ENCODE results near the gene LY86. TPM values are rescaled to one million over a fixed set of nuclear protein-coding genes. Genes with fewer than 3 reads are reported as not detected.

LY86 gene
- 1 to 10 TPM; 1.9 to 2.4 TPM for total RNA-seq
- long read RNA-seq = 0 reads

DNA sequence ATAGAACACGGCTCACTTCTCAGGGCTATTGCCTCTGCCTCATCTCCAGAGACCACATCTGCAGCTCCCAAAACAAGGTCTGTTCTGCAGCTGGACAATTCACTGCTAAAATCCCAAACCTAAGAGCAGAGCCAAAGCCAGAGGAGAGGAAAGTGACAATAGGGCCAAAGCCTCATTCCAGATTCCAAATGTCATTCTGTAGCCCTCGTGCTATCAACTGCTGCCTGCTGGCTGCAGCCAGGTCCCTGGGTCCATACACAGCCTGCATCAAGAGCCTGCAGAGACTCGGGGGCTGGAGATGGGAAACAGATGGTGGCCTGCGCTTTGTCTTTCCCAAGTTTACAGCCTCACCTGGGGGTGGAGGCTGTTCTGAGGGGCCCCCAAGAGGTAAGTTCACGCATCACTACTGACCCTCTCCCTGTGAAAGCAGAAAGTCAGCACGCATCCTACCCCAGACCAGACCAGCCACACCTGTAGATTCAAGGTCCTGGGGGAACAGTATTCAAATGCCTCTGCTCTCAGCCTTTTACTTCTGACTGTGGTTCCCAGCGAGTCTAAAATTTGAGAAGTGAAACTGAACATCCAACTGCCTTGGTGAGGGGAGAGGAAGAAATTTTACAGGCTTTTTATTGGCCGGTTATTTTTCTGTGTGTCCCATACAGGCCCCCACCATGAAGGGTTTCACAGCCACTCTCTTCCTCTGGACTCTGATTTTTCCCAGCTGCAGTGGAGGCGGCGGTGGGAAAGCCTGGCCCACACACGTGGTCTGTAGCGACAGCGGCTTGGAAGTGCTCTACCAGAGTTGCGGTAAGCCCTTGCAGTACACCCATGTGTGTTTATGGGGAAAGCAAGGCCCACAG lies at the start of gene LY86:
Gene LY86 (plus strand): TSS at position 657 of the 860 bp plus-strand sequence. CDS start 15 bp downstream, at position 672.
- intact Hi-C loops (cut with DNase I) = no loop called here
- ATAC-seq = peak; percentile 34 to 49
- no peak for DNase-seq

DNA sequence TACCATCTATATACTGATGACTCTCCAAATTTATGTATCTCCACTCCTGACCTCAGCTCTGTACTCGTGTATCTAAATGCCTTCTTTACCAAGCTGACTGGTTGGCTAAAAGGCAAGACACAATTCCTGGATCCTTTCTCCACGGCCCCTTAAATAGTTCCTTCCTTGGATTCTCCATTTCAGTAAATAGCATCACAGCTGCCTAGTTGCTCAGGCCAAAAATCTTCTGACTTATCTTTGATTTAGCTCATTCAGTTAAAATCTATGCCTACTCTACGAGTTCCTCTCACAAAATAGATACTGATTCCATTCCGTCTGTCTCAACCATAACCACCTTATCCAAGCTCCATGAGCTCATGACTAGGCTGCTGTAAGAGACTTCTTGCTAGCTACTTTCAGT lies 49.5 kb upstream of the LY86 start:
- intact Hi-C loops (cut with DNase I) = no loop called here
- DNase-seq (no peak), ATAC-seq (no peak)

DNA sequence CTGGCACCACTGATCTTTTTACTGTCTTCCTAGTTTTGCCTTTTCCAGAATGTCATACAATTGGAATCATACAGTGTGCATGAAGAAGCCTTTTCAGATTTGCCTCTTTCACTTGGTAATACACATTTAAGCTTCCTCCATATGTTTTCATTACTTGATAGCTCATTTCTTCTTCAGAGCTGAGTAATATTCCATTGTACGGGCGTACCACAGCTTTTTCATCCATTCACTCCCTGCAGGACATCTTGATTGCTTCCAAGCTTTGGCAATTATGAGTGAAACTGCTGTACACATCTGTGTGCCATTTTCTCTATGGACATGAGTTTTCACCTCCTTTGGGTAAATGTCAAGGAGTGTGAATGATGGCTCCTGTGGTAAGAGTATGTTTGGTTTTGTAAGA lies 46.2 kb upstream of the LY86 start:
- ATAC-seq (no peak), DNase-seq (no peak)
- intact Hi-C loops (cut with DNase I) = no loop called here

DNA sequence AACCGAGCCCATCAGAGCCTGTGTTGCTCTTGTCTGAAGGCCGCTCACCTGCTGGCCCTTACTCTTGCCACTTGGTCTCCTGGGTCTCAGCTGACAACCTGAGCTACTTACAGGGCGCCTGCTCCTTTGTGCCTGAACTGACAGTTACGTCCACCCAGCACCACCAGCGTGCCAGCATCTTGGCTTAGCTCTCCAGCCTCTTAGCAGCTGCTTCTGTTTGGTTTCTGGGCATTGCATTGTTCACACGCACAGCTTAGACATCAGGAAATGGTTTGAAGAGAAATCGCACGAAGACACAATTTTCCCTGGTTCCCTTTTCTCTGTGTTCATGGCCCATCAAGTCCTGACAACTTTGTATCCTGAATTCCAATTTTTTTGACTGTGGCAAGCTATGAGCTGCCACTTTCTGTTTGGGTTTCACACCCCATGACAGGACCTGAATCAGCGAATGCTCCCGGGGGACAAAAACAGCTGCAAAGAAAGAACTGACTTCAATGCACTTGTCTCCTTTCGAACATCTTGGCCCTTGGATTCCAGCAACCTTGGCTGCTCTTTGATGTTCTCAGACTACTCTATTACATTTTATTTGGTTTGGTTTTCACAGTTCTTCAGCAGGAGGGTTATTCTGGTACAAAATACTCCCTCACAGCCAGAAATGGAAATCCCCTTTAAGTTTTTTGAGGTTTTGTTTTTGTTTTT lies 45.2 kb upstream of the LY86 start:
- intact Hi-C loops (cut with DNase I) = no loop called here
- ATAC-seq = no peak
- DNase-seq = no peak

DNA sequence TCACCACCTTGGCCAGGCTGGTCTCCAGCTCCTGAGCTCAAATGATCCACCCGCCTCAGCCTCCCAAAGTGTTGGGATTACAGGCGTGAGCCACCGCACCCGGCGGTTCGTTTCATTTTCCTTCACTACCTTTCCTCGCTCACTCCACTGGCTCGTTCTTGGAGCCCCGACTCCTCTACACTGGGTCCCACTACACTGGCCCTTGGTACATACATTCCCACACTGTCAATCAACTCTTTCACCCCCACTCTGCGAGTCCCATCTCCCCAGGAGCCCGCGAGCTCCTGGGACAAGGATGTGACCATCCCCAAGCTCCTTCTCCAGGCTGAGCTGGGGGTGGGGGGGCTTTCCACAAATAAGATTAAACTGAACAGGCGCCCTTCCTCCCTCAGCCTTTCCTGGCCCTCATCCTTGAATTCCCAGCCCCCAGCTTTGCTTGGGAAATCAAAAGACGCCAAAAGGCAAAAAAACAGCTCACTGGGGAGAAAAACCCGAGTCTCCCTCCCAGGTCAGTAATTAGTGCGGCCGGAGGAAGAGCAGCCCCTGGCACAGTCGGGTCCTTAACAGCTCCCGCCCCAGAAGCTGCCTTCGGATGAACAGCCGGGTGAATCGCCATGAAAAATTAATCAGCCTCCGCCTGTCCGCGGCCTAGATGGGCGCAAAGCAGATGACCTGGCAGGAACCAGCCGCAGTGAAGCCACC lies 42.8 kb upstream of the LY86 start:
- DNase-seq (no peak), ATAC-seq (no peak)
- intact Hi-C loops (cut with DNase I) = loop anchor here (2.0 to 5.0 kb wide), 2 partner anchors 488 to 489 kb away; no protein-coding TSS in a partner anchor

DNA sequence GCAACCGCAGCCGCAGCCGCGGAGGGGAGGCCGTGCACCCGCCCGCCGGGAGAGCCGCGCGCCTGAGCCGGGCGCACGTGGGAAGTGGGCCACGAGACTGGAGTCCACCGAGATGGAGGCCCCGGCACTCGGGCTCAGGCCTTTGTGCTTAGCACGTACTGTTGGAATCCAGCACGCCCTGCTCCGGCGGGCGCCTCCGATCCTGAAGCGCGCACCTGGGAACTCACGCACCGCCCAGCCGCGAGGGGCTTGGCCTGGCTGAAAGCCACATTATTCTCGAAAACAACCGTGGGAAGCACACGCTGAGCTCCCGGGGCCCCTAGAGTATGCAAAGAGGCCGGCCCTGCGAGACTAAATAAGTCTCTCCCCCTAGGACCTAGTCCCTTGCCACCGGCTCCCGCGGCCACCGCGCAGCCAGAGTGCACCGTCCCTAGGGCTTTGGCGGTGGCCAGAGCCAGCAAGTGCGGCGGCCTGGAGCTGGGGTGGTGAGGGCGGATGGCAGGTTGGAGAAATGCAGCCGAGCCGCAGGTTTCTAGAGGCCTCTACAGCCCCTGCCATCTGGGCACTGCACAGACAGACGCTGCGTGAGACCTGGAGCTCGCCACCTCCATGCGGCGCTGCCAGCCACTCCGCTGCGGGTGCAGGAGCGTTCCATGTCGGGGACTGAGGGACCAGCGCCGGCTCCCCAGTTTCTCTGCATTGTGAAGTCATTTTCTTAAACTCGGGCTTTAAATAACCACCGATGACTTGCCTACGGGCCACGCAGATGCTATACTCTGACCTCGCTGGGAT lies 42.0 kb upstream of the LY86 start:
- DNase-seq = peak; percentile 41
- ATAC-seq = peak; percentile 68 to 72
- intact Hi-C loops (cut with DNase I) = loop anchor here (2.0 to 5.0 kb wide), 2 partner anchors 489 to 490 kb away; no protein-coding TSS in a partner anchor

DNA sequence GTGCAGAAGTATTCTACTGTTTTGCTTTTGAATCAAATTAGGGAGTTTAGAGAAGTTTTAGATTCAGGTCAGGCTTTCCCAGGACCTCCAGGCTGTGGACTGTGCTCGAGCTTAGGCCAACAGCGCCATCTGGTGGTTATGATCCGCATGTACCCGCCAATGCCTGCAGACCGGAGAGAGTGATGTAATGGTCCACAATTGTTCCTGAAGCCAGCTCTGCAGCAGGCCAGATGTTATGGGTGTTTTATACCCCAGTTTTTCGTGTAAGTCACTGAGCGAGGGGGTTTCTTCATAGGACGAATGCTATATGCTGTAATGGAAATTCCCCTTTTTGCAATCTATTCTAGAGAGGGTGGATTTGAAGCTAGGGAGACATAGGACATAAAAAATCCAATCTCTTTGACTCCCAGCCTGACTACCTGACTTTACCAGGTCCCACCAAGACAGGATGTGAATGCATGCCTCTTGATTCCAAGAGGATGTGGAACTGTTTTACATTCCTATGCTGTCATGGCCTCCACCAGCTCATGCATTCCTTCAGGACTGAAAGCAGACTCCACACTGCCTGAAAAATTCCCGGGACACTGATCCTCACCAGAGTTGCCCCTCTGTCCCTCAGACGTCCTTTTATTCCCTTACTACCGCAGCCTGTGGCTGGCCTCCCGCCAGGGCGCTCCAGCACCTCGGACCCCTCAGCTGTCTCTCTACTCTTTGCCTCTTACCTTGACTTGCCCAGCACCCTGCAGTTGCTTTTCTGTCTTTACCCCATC lies 41.2 kb upstream of the LY86 start:
- peak; percentile 86 for DNase-seq
- peak; percentile 96 for ATAC-seq
- intact Hi-C loops (cut with DNase I) = loop anchor here (2.0 to 5.0 kb wide), 2 partner anchors 490 kb away; no protein-coding TSS in a partner anchor

DNA sequence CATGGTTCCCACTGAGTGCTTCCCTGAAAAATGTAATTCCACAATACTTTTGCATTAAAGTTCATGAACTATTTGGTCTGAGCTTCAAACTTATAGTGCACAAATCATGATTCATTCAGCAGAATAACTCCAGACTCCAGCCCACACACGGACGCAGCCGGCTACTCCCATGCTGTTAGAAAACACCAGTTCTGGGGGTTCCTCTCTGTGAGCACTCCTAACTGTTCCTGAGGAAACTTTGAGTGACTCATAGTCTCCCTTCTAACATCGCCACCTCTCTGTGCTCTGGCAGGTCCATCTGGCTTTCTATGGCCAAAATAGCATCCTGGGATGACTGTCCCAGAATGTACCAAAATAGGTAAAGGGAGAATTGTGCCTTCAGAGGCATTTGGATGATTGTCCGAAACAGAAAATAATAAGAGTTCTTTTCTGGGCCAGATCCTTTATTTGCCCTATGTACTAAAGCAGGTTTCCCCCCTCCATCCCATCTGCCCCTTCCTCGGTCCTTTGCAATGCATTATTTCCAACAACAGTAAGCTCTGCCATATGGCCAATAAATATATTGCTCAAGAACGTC lies 32.3 kb upstream of the LY86 start:
- intact Hi-C loops (cut with DNase I) = no loop called here
- ATAC-seq (peak in 1 of 2 donors; percentile 52), DNase-seq (no peak)

DNA sequence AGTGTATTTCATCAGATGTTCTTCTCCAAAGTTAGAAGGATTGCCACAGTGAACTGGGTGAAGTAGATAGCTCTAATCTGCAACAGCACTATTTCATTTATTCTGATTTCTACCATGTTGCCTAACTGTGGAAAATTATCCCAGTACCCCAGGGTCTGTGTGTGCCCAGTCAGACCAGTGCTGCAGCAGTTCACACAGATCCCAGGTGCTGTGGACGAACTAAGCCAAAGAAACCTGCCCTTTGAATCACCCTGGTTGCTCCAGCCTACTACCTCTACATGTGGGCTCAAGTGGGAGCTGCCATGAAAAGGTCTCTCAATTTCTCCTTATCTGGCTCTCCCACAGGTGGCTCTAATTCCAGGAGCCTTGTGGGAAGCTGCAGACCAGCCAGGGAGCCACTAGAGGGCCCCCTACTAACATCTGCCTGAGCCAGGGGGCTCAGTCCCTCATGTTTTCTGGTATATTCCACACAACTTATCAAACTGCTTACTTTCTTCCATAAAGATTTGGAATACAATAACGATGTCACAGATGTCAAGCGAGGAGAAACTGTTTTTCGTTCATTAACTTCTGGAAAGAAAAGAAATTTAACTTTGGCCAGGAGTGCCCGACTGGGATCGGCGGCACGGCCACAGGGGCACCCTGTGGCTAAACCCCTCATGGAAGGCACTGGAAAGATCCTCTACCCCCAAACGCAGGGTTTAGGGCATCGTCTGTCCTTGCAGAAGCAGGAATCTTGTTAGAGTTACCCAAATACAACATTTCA lies 31.6 kb upstream of the LY86 start:
- ATAC-seq (peak; percentile 76 to 77), DNase-seq (peak; percentile 35)
- intact Hi-C loops (cut with DNase I) = no loop called here

DNA sequence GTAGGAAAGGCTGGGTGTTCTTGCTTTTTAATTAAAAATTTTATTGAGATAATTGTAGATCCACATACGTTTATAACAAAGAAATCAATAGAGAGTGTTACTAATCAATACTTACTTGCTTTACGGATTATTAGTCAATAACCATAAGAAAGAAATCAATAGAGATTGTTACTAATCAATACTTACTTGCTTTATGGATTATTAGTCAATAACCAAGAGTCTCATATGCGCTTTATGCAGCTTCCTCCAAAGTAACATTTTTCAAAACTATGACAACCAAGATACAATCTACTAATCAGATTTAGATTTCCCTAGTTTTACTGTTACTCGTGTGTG lies 31.0 kb upstream of the LY86 start:
- no peak for DNase-seq
- intact Hi-C loops (cut with DNase I) = no loop called here
- no peak for ATAC-seq

DNA sequence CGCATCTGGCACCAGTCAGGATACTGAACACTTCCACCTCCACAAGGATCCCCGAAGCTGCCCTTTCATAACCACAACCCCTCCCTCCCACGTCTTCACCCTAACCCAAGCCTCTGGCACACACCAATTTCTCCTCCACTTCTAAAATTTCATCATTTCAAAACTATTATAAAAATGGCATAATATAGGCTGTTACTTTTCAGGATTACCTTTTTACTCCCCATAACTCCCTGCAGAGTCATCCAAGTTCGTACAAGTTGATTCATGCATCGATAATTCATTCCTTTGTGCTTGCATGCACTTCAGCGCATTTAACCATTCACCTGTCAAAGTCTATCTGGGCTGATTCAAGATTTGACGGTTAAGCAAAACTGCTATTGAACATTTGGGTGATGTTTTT lies 30.6 kb upstream of the LY86 start:
- no peak for DNase-seq
- no peak for ATAC-seq
- intact Hi-C loops (cut with DNase I) = no loop called here

DNA sequence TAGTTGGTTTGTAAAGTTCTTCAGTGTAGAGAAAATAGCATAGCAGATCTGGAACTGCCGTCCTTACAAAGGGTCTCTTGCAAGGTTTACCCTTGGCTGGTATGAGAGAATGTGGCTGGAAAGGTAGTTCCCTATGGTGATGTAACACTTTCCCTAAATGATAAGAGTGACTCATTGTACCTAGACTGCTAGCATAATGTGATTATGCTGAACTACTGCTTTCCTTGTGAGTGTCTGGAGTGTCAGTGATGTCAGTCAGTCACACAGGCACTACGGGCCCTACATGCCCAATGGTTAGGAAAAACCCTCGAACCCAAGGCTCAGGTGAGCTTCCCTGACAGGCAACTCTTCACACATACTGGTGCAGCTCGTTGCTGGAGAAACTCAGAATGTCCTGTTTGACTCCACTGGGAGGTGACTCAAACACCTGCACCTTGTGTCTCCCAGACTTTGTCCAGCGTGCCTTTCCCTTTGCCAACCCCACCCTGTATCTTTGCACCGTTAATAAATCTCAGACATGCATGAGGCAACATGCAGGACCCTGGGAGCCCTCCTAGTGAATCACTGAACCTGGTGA lies 28.4 kb upstream of the LY86 start:
- DNase-seq (no peak), ATAC-seq (no peak)
- intact Hi-C loops (cut with DNase I) = loop anchor here in 1 of 2 donors (10.0 kb wide), 1 partner anchor 95 kb away; no protein-coding TSS in a partner anchor

DNA sequence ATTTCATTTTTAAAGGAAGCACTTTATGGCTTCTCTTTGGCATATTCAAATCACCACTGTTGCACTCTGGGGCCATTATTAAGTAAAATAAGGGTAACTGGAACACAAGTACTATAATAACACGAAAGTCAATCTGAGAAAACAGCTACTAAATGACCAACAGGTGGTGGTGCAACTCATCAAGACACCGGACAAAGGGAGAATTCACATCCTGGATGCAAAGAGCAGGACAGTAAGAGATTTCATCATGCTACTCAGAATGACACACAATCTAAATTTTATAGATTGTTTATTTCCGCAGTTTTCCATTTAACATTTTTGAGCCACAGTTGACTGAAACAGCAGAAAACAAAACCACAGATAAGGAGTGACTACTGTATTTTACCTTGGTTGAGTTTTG lies 27.6 kb upstream of the LY86 start:
- no peak for DNase-seq
- intact Hi-C loops (cut with DNase I) = loop anchor here in 1 of 2 donors (10.0 kb wide), 1 partner anchor 94 kb away; no protein-coding TSS in a partner anchor
- ATAC-seq = no peak

DNA sequence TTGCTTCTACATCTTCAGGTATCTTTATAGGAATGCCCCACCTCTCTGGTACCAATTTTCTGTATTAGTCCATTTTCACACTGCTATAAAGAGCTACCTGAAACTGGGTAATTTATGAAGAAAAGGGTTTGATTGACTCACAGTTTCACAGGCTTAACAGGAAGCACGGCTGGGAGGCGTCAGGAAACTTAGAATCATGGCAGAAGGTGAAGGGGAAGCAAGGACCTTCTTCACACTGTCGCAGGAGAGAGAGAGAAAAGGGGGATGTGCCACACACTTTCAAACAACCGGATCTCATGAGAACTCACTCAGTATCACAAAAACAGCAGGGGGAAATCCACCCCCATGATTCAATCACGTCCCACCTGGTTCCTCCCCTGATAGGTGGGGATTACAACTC lies 24.4 kb upstream of the LY86 start:
- no peak for DNase-seq
- intact Hi-C loops (cut with DNase I) = loop anchor here in 1 of 2 donors (10.0 kb wide), 1 partner anchor 91 kb away; no protein-coding TSS in a partner anchor
- ATAC-seq = no peak

DNA sequence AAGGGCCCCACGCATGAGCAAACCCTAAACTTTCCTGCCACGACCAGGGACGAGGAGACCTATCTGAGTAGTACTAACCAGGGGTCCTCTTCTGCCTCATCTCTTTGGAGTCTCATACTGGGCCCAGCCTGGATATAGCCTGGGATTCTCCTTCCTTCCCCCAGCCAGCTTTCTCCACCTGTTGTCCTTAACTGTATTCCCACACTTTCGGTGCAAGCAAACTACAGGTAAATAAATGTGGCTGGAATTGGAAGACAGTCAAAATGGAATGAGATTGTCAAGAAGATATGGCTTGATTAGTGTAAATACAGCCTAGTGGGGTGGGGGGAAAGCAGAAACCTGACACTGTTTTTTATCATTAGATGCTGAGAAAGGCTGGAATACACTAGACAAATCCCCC lies 23.5 kb upstream of the LY86 start:
- intact Hi-C loops (cut with DNase I) = loop anchor here in 1 of 2 donors (10.0 kb wide), 1 partner anchor 90 kb away; no protein-coding TSS in a partner anchor
- no peak for ATAC-seq
- DNase-seq = no peak

DNA sequence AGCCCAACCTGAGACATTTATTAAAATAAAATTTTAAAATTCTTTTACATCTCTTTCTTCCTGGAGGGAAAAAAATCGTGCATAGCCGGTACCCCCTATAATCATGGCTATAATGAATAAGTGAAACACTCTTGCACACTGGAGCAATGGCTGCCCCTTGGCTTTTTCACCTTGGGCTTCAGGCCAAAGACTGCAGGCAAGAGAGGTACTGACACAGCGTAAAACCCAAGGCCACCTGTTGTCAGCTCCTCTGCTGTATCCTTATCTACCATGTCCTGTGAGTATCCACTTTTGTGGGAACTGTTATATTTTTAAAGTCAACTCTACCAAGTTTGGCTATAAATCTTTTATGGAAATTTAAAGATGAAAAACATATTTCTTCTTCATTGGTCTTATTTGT lies 23.0 kb upstream of the LY86 start:
- no peak for DNase-seq
- intact Hi-C loops (cut with DNase I) = loop anchor here in 1 of 2 donors (10.0 kb wide), 1 partner anchor 89 kb away; no protein-coding TSS in a partner anchor
- no peak for ATAC-seq
